Measurements from ENCODE around the gene C1orf159.

- TF ChIP-seq L3MBTL2 (conservative IDR thresholded peaks at IDR 0.05) (no peak), SP1 (IDR thresholded peaks at IDR 0.05) (no peak), FOXM1 (IDR thresholded peaks at IDR 0.05; ENCODE audit: borderline replicate concordance) (no peak), FOXK2 (IDR thresholded peaks at IDR 0.05) (no peak), FOXA1 (IDR thresholded peaks at IDR 0.05) (no peak), ELF4 (IDR thresholded peaks at IDR 0.05) (no peak), BHLHE40 (IDR thresholded peaks at IDR 0.05; ENCODE audit: borderline replicate concordance) (no peak), ZNF384 (IDR thresholded peaks at IDR 0.05) (no peak)
Observed at GRCh38 chr1:1050577-1051052, 65.3 kb downstream of the C1orf159 start.

Data from HEK293T (cell line).